Pancreas (tissue), 10 donors: Measurements from ENCODE around the gene PTTG1IP. TPM values are rescaled to one million over a fixed set of nuclear protein-coding genes. Genes with fewer than 3 reads are reported as not detected.

Experiments used
- ATAC-seq, 4 donors: fragments of 200-7000 bp; cut with Tn5 transposase; one replicate each; pipeline versions ENCODE4 v1.8.0 to v1.9.1; 2020; ENCODE audit warnings: mild to moderate bottlenecking in 4 of 4, moderate library complexity in 4 of 4
- DNase-seq, 6 donors: peaks; one replicate each; pipeline ENCODE4 v3.0.0-alpha.2; 2020
- FAIRE-seq: peaks from 2 replicates; lab custom pipeline; 2012; peaks lifted over from hg19 to GRCh38; lab: Jason Lieb, UNC
- H3K27ac ChIP-seq, 4 donors: fragments of 200-600 bp; sonication (generic); 1 replicate in 3 of 4; 2 replicates in 1 of 4; pipeline versions ENCODE4 v1.5.0 to v1.8.0; 2020
- H3K27me3 ChIP-seq, 4 donors: fragments of 200-600 bp; one replicate each; pipeline ENCODE4 v1.8.0; 2021
- H3K36me3 ChIP-seq, 3 donors: fragments of 200-600 bp; sonication (generic) in 1 of 3; one replicate each; pipeline versions ENCODE4 v1.5.0 to v1.8.0; 2020 to 2021
- H3K4me1 ChIP-seq, 3 donors: fragments of 200-600 bp; one replicate each; pipeline ENCODE4 v1.8.0; 2021
- H3K4me3 ChIP-seq, 4 donors: fragments of 200-600 bp; sonication (generic) in 2 of 4; one replicate each; pipeline versions ENCODE4 v1.5.0 to v1.8.0; 2020 to 2021
- H3K9me3 ChIP-seq, 4 donors: fragments of 200-600 bp; one replicate each; pipeline ENCODE4 v1.8.0; 2021
- WGBS, 2 donors: extraction: QIAGEN DNeasy Blood & Tissue Kit; methylation state at CpG; one replicate each; pipeline ENCODE4 v1.1.7; 2013; 5-methylcytosine and 5-hydroxymethylcytosine counted together
- intact Hi-C, 3 donors: fragments of 100-400 bp; cut with DNase I; formaldehyde crosslinking; loops; one replicate each; pipeline versions ENCODE4 v1.11.1 to v1.14.2; 2022
- polyA plus RNA-seq, 2 donors: library from polyadenylated mRNA; stranded (reverse); fragments of 200-250 nt; gene quantifications; one replicate each; pipeline ENCODE4 v1.2.3, GENCODE V29; 2013
- total RNA-seq, 6 donors: library from RNA; stranded (reverse); fragmentation: NEBNext Ultra II Directional in 4 of 6; extraction: Animal tissue kit (Norgen Biotek cat#: 25700) in 4 of 6; gene quantifications; one replicate each; pipeline versions ENCODE4 v1.2.1 to v1.2.4, GENCODE V29; 2021 to 2023
- TF ChIP-seq, protein P1 (sequence below), 4 donors: fragments of 200-600 bp; sonication (generic) in 3 of 4; IDR thresholded peaks; one replicate each; pipeline versions ENCODE4 v1.5.0 to v1.8.0; 2021; ENCODE audit warnings: antibody characterized with exemption in 4 of 4
- donor health status: healthy with polysubstance abuse.
- donor health status: DM: no; HTN: no; CAD: no; lungs with moderate emphysema.
- donor health status: DM: no; HTN: no; CAD: no.
- donor health status: control.
- donor health status: control.
- donor health status: Bipolar disorder and iron deficiency.
- donor health status: DM: yes; HTN: yes; CAD: no.
- donor health status: DM: no; HTN: no; CAD: no.
- donor health status: DM: no; HTN: no; CAD: no.
- donor health status: DM: yes; HTN: yes; CAD: no.

PTTG1IP gene
- total and polyA plus RNA-seq, 8 donors = 44.9 to 118 (median 60.6) TPM

DNA sequence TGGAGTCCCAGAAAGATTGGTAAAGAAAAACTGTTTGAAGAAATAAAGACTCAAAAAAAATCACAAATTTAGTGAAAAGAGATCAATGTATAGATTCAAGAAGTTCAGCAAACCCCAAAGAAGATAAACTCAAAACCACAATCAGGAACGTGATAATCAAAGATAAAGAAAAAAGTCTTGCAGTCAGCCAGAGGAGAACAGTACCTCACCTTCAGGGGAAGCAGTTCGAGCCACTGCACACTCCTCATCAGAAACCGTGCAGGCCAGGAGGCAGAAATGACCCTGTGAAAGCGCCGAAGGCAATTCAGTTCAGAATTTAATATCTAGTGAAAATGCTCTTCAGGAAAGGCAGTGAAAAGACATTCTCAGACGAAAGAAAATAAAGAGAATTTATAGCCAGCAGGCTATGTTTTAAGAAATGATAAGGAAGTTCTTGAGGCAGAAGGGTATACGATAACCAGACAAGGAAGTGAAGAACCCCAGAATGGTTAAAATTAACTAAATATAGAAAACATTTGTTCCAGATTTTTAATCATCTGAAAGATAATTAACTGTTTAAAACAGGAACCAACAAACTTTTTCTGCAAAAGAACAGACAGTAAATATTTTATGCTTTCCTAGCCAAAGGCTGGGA lies 42.1 kb downstream of the PTTG1IP start:
- intact Hi-C loops = no loop called here
- WGBS, 2 donors = 57 to 59% methylated on average over 7 of the region's 7 CpGs
- Histone ChIP-seq H3K9me3 (no peaks in the 10 kb centered on the region), H3K27ac (no peak overlapping the region), H3K27me3 (no peaks in the 10 kb centered on the region), H3K4me1 (no peaks in the 10 kb centered on the region), H3K4me3 (no peak overlapping the region), H3K36me3 (no peaks in the 10 kb centered on the region)
- DNase-seq (peak in 1 of 6 donors; percentile 25), FAIRE-seq (no peak), ATAC-seq (no peak)
- TF ChIP-seq, protein P1, sequence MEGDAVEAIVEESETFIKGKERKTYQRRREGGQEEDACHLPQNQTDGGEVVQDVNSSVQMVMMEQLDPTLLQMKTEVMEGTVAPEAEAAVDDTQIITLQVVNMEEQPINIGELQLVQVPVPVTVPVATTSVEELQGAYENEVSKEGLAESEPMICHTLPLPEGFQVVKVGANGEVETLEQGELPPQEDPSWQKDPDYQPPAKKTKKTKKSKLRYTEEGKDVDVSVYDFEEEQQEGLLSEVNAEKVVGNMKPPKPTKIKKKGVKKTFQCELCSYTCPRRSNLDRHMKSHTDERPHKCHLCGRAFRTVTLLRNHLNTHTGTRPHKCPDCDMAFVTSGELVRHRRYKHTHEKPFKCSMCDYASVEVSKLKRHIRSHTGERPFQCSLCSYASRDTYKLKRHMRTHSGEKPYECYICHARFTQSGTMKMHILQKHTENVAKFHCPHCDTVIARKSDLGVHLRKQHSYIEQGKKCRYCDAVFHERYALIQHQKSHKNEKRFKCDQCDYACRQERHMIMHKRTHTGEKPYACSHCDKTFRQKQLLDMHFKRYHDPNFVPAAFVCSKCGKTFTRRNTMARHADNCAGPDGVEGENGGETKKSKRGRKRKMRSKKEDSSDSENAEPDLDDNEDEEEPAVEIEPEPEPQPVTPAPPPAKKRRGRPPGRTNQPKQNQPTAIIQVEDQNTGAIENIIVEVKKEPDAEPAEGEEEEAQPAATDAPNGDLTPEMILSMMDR (IDR thresholded peaks at IDR 0.05) = no peak

DNA sequence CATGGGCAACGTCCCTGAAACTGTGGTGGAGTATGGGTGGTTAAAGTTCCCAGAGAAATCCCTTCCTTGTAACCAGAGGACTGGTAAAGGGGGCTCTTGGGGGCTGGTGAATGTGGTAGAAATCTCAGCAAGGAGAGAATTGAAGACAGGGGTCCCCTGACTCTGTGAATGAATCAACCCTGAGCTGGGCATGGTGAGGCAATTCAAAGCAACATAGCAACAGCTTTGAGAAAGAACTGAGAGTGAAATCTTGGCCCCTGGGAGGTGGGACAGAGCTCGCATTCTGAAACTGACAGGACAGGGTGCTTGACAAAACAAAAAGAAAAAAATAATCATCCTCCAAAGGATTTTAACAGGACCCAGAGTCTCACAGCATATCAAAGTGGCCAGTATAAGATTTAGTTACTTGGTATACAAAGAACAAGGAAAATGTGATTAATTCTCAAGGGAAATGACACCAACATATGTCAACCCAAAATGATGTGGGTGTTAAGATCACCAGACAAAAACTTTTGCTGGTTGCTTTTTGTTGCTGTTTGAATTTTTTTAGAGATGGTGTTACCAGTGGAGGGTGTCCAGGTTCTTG lies 43.9 kb downstream of the PTTG1IP start:
- FAIRE-seq = no peak
- DNase-seq = no peak
- 53 to 60% methylated on average over 2 of the region's 2 CpGs for WGBS, 2 donors
- Histone ChIP-seq H3K27me3 (no peaks in the 10 kb centered on the region), H3K4me3 (no peak overlapping the region), H3K36me3 (no peaks in the 10 kb centered on the region), H3K9me3 (no peaks in the 10 kb centered on the region), H3K4me1 (no peaks in the 10 kb centered on the region), H3K27ac (no peak overlapping the region)
- intact Hi-C loops = no loop called here
- TF ChIP-seq, protein P1 (IDR thresholded peaks at IDR 0.05) = no peak
- no peak for ATAC-seq

DNA sequence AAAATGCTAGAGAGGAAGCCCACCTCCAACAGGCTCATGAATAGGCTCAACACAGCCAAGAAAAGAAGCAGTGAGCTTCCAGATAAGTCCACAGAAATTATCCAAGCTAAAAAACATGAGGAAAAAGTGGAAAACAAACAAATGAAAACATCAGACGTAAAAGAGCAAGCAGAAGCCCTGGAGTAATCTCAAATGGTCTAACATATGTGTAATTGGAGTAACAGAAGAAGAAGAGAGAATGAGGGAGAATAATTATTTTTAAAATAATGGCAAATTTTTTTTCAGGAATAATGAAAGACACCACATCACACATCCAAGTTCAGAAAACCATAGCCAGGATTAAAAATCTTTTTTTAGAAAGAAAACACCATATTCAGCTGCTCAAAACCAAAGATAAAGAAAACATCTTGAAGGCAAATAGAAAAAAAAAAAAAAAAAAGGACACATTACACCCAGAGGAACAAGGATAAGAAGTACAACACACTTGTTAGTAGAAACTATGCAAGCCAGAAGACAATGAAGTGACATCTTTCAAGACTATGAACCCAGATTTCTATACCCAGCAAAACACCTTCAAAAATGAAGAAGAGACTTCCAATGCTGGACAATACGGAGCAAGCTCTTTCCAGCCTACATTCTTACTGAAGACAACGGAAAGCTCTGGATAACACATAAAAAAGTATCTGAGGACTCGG lies 45.0 kb downstream of the PTTG1IP start:
- WGBS, 2 donors = 70 to 77% methylated on average over 4 of the region's 4 CpGs
- no peaks in the 10 kb centered on the region for H3K4me1 ChIP-seq
- H3K27ac ChIP-seq = no peak overlapping the region
- no peak overlapping the region for H3K4me3 ChIP-seq
- H3K9me3 ChIP-seq = no peaks in the 10 kb centered on the region
- intact Hi-C loops = no loop called here
- DNase-seq (no peak), FAIRE-seq (no peak), ATAC-seq (no peak)
- no peaks in the 10 kb centered on the region for H3K27me3 ChIP-seq
- no peaks in the 10 kb centered on the region for H3K36me3 ChIP-seq
- TF ChIP-seq, protein P1 (IDR thresholded peaks at IDR 0.05) = no peak

DNA sequence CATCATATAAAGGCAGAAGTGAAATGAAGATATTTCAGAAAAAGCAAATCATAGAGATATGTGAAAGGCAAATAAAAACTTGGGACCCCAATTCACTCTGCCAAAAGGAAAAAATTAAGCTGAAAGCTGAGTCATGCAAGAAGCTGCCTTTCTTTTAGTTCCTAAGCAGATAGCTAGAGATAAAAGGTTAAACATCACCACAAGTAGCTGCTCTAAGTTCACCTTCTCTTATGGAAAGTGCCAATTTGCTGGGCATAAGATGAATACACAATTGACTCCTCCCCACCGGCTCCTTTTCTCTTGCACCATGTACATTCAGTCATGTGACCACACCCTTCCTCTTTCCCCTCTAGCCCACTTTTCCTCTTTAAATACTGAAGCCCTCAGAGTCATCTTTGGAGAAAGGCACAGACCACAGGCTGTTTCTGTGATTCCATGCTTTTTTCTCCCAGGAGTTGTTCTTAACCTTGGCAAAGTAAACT lies 50.3 kb downstream of the PTTG1IP start:
- WGBS, 2 donors = 83 to 90% methylated on average over 1 of the region's 1 CpG
- intact Hi-C loops = no loop called here
- Histone ChIP-seq H3K27ac (no peak overlapping the region), H3K4me1 (no peaks in the 10 kb centered on the region), H3K27me3 (no peaks in the 10 kb centered on the region), H3K9me3 (no peaks in the 10 kb centered on the region), H3K36me3 (no peaks in the 10 kb centered on the region), H3K4me3 (no peak overlapping the region)
- FAIRE-seq = no peak
- ATAC-seq = no peak
- no peak for DNase-seq
- TF ChIP-seq, protein P1 (IDR thresholded peaks at IDR 0.05) = no peak
